Measurements from ENCODE around the gene CANX. TPM values are rescaled to one million over a fixed set of nuclear protein-coding genes. Genes with fewer than 3 reads are reported as not detected.

The CANX gene
- total RNA-seq, 2 experiments from 2014 or later, result 352 to 366 TPM

DNA sequence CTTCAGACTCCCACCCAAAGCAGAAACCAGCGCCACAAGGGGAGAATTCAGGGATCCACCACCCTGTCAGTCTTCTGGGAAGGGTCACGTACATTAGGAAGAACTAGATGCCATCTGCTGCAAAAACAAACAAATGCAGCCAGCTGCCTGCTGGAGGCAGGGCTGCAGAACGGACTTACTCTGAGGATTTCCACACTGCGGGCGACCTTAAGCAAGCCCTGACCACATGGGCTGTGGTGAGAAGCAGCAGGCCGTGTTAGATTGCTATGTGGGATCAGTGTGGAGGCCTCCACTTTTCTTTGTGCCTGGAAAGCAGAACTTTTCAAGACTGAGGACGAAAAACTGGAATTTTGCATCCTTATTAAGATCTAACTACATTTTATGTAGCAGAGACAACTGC, 81.6 kb downstream of the CANX start:
- no peaks in the 10 kb centered on the region for H3K27me3 Mint-ChIP-seq (ENCODE audit: low read depth)
- no peaks in the 10 kb centered on the region for H3K4me1 Mint-ChIP-seq (ENCODE audit: low read depth)
- no peaks in the 10 kb centered on the region for H3K9me3 Mint-ChIP-seq (ENCODE audit: insufficient read depth)
- no peak overlapping the region for H3K4me3 Mint-ChIP-seq
- ChIA-PET POLR2A (no interaction called here), CTCF (interaction anchor here (1.5 kb wide), 1 partner anchor 17 kb away, joined by 5 read pairs; no protein-coding TSS in a partner anchor)
- H3K36me3 Mint-ChIP-seq (ENCODE audit: low read depth), result peaks cover 18% of the 10 kb centered on the region
- no peak overlapping the region for H3K27ac Mint-ChIP-seq
- ATAC-seq (no peak), DNase-seq (no peak)

Other genes starting within 250 kb of the CANX start
- 10 to 100 TPM; 43.4 to 46.3 TPM for gene RUFY1, start 148.4 kb upstream of the CANX start, total RNA-seq
- gene HNRNPH1, start 75.3 kb upstream of the CANX start, total RNA-seq, result 100 to 1,000 TPM; 869 to 884 TPM
- gene CBY3, start 17.9 kb upstream of the CANX start, total RNA-seq, result under 1 TPM in 1 of 2 experiments, not detected in 1; 0.55 TPM
- gene MAML1, start 33.9 kb downstream of the CANX start, total RNA-seq, result 10 to 100 TPM; 28.9 to 30.0 TPM
- gene LTC4S, start 95.0 kb downstream of the CANX start, total RNA-seq, result 1 to 10 TPM; 3.7 to 3.8 TPM
- 100 to 1,000 TPM in 1 of 2 experiments, 10 to 100 TPM in 1; 85.9 to 103 TPM for gene MGAT4B, start 107.9 kb downstream of the CANX start, total RNA-seq
- 100 to 1,000 TPM in 1 of 2 experiments, 10 to 100 TPM in 1; 100.0 to 102 TPM for gene SQSTM1, start 121.9 kb downstream of the CANX start, total RNA-seq
- 10 to 100 TPM; 16.1 to 17.1 TPM for gene MRNIP, start 159.8 kb downstream of the CANX start, total RNA-seq
- 10 to 100 TPM; 70.5 to 72.7 TPM for gene TBC1D9B, start 208.9 kb downstream of the CANX start, total RNA-seq